NCI-H1436 treated with DMSO at 0.1 percent for 48 hours (cell line): Measurements from ENCODE around the gene PUS3.

Experiments
- DNase-seq: peaks from one replicate; lab custom pipeline; 2025; lab: John Stamatoyannopoulos, UW

The PUS3 gene

GRCh38 chr11:125941619-125942611 lies 38.9 kb upstream of the PUS3 start:
- no peak for DNase-seq

GRCh38 chr11:125941267-125941618 lies 38.2 kb upstream of the PUS3 start:
- no peak for DNase-seq

DNA sequence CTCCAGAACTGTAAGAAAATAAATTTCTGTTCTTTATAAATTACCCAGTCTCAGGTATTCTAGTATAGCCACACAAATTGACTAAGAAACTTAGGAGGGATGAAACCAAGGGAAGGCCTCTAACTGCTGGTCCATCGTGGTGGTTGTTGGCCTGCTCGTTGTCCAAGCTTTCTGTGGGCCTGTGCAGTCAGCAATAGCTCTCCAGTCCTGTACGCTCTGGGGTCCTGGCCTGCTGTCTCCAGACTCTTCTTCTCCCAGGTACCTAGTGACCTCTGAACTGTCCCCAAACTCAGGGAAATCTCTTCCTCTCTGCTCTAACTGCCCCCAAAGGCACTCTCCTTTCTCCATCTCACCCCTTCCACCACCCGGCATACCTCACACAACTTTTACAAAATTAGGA lies 37.1 kb upstream of the PUS3 start:
- DNase-seq: no peak

GRCh38 chr11:125939081-125939521 lies 36.1 kb upstream of the PUS3 start:
- no peak for DNase-seq

DNA sequence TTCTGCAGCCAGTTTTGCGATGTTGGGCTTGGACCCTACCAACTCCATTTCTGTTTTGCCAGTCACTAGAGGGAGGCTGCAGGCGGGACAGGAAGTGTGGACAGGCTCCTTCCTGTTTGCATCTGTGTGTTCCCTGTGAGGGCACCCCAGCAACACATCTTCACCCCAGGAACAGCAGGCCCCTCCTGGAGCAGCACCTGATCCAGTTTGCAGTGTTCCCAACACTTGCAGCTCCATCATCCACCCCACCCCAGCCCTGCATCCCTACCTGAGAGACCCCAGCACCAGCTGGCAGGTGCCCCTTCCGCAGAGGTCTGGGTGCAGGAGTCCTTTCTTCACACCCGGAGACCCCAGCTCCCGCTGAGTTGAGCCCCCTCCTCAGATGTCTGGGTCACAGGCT lies 35.4 kb upstream of the PUS3 start:
- no peak for DNase-seq

DNA sequence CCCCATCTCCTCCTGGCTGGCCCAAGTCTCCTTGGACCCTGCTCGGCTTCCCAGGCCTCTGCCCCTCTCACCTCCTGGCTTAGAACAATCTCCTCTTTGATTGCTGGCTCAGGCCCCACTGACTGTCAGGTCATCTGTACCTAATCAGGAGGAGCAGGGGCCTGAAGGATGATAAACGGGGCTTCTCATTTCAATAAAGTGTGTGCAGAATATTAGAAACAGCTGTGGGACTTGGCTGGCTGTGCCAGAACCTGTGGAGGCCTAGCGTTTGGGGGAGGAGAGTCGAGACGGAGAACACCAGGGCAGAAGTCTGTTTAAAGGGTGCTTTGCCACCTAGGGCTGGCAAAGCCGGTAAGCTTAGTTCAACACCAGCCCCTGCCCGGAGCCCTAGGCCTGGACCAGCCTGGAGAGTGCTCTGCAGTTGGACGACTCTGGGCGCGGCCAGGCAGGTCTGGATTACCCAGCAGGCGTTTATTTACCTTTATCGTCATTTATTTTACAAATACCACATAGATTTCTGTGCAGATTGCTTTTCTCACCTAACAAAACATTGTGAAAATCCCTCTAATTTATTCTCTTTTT lies 32.7 kb upstream of the PUS3 start:
- DNase-seq: no peak

- DNase-seq: no peak
Measured at GRCh38 chr11:125935056-125935455, 32.0 kb upstream of the PUS3 start.

GRCh38 chr11:125934473-125934872 lies 31.5 kb upstream of the PUS3 start:
- no peak for DNase-seq

- DNase-seq: no peak
Measured at GRCh38 chr11:125933030-125933813, 30.2 kb upstream of the PUS3 start.

DNA sequence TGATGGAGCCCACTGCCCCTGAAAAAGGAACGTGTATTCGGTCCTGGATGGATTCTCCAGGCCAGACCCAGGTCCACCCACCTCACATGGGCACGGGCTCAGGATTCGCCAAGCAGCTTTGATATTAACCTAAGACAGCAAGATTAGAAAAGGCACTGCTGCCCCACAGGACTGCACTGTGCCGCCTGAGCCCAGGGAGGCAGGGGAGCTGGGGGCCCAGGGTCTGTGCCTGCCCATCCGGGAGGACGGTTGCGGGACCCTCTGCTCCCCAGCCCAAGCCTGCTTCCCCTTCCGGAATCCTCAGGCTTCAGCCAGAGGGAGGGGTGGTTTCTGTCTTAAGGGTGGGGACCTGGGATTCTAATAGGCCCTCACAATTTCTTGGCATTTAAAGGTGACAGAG lies 29.3 kb upstream of the PUS3 start:
- DNase-seq: no peak

GRCh38 chr11:125931668-125932067 lies 28.7 kb upstream of the PUS3 start:
- DNase-seq: no peak

DNA sequence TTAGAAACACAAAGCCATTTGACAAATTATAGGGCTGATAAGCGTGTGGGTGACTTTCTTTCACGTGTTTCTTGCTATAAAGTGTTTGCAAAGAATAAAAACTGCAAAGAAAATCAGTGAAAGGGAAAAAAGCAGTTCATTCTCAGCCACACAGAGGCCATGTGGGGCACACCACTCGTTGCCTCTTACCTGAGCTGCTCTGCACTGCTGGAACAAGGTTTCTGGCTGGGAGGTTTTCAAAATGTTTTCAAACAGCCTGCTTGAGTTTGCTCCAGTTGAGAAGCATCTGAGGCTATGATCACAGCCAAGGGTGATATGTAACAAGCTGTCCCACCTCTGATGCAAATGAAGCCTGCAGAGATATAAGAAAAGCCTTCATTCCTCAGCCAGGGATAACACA lies 28.1 kb upstream of the PUS3 start:
- DNase-seq: no peak

- DNase-seq: no peak
Measured at GRCh38 chr11:125930076-125930450, 27.1 kb upstream of the PUS3 start.

- no peak for DNase-seq
Measured at GRCh38 chr11:125929445-125930075, 26.6 kb upstream of the PUS3 start.

DNA sequence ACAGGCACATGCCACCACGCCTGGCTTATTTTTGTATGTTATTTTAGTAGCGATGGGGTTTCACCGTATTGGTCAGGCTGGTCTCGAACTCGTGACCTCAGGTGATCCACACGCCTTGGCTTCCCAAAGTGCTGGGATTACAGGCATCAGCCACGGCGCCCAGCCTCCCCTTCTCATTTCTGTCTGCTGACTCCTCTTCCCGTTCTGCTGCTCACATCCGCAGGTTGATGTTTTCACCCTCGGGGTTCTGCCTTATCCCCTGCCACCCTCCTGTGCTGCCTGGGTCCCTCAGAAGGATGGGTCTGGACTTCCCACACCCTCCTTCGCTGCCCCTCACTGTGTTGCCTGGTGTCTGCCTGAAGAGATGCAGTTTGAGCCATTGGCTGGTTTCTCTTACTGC lies 23.7 kb upstream of the PUS3 start:
- DNase-seq: no peak

DNA sequence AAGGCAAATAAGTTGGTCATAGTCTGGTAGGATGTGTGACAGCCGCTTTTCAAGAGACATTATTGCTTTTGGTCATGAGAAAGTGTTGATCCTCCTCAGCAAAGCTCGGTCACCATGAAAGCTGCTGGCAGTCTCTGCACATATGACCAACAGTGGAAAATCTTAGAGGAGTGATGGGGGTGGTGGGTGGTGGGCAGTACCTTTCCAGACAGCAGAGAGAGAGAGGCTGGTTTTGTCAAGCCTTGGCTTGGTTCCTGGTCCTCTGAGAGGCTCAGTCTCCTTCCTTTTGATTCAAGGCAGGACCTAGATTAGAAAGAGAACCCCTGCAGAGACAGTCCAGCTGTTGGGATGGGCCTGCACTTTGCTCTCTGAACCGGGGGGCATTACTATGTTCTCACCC lies 22.8 kb upstream of the PUS3 start:
- DNase-seq: no peak

GRCh38 chr11:125925247-125925740 lies 22.3 kb upstream of the PUS3 start:
- DNase-seq: no peak

- no peak for DNase-seq
Measured at GRCh38 chr11:125924384-125925007, 21.5 kb upstream of the PUS3 start.

DNA sequence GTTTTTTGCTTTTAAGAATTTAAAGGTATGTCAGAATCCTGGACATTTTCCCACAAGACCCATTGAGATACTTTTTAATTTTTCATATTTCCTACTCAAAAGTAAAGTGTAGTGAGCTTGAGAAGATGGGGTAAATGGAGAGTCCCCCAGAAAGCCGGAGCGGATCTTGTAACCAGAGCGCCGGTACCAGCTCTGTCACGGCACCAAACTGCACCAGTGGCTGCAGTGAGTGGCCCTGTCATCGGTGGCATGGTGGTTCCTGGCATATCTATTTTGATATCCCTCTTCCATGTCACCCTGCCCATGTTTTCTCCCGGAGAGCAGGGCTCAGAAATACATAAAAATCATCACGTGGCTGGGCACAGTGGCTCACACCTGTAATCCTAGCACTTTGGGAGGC lies 20.6 kb upstream of the PUS3 start:
- DNase-seq: no peak

GRCh38 chr11:125923012-125923579 lies 20.1 kb upstream of the PUS3 start:
- peak; percentile 13 for DNase-seq

GRCh38 chr11:125922156-125922555 lies 19.1 kb upstream of the PUS3 start:
- no peak for DNase-seq
